ENCODE data around the gene CCN5.

The CCN5 gene

GRCh38 chr20:44737116-44737515 lies 21.9 kb downstream of the CCN5 start:
- no peak for DNase-seq (ENCODE audit: low read depth in 3 of 3)

- peak; percentile 20 to 53 (median 30) for DNase-seq (ENCODE audit: low read depth in 3 of 3)
Measured at GRCh38 chr20:44738813-44739477, 23.8 kb downstream of the CCN5 start.

- DNase-seq (ENCODE audit: low read depth in 3 of 3) = no peak
Measured at GRCh38 chr20:44739942-44740341, 24.8 kb downstream of the CCN5 start.

- no peak for DNase-seq (ENCODE audit: low read depth in 3 of 3)
Measured at GRCh38 chr20:44742304-44743079, 27.3 kb downstream of the CCN5 start.

- no peak for DNase-seq (ENCODE audit: low read depth in 3 of 3)
Measured at GRCh38 chr20:44743080-44743701, 28.0 kb downstream of the CCN5 start.

- DNase-seq (ENCODE audit: low read depth in 3 of 3) = no peak
Measured at GRCh38 chr20:44743916-44744655, 28.9 kb downstream of the CCN5 start.

GRCh38 chr20:44745122-44745597 lies 30.0 kb downstream of the CCN5 start:
- no peak for DNase-seq (ENCODE audit: low read depth in 3 of 3)

GRCh38 chr20:44745598-44746366 lies 30.6 kb downstream of the CCN5 start, which contains the start of gene KCNK15:
Gene KCNK15 (plus strand): TSS chr20:44745865. CDS start chr20:44745911, 46 bp downstream.
- DNase-seq (ENCODE audit: low read depth in 3 of 3) = peak; percentile 17 to 41 (median 31)

GRCh38 chr20:44746367-44747165 lies 31.4 kb downstream of the CCN5 start:
- DNase-seq (ENCODE audit: low read depth in 3 of 3) = no peak

- peak; percentile 41 to 60 (median 41) for DNase-seq (ENCODE audit: low read depth in 3 of 3)
Measured at GRCh38 chr20:44747166-44748004, 32.2 kb downstream of the CCN5 start.

GRCh38 chr20:44748005-44748370 lies 32.8 kb downstream of the CCN5 start:
- DNase-seq (ENCODE audit: low read depth in 3 of 3) = no peak

- DNase-seq (ENCODE audit: low read depth in 3 of 3) = no peak
Measured at GRCh38 chr20:44750081-44750805, 35.1 kb downstream of the CCN5 start.

- DNase-seq (ENCODE audit: low read depth in 3 of 3) = no peak
Measured at GRCh38 chr20:44752099-44752931, 37.1 kb downstream of the CCN5 start.

GRCh38 chr20:44754554-44754953 lies 39.4 kb downstream of the CCN5 start:
- no peak for DNase-seq (ENCODE audit: low read depth in 3 of 3)

- DNase-seq (ENCODE audit: low read depth in 3 of 3) = no peak
Measured at GRCh38 chr20:44756011-44756688, 41.0 kb downstream of the CCN5 start.

- DNase-seq (ENCODE audit: low read depth in 3 of 3) = no peak
Measured at GRCh38 chr20:44756956-44757355, 41.8 kb downstream of the CCN5 start.

Data from stimulated activated CD4-positive, alpha-beta T cell treated with anti-CD3 and anti-CD28 coated beads, TNF-alpha, amount 100 ng/mL, for 48 hours (primary cell).